HCT116 (cell line): ENCODE results near the gene CYTIP. TPM values are rescaled to one million over a fixed set of nuclear protein-coding genes. Genes with fewer than 3 reads are reported as not detected.

Experiments used
- ATAC-seq: fragments of 200-7000 bp; cut with Tn5 transposase; 2 replicates; pipeline ENCODE4 v1.9.1; 2020; ENCODE audit warnings: mild to moderate bottlenecking, moderate library complexity
- BruUV-seq: library from RNA; stranded (reverse); fragments of 400-500 nt; replicated peaks from 2 replicates; lab custom pipeline; 2021; lab: Mats Ljungman, UMichigan
- CTCF ChIA-PET: fragments of 300-600 bp; sonication (Branson Sonifier 250); formaldehyde crosslinking; loops from one replicate; lab custom pipeline; 2021; ENCODE audit warnings: antibody characterized with exemption; lab: Charles Lee
- POLR2A ChIA-PET: fragments of 300-600, 350-600 bp; sonication (Branson Sonifier 250); formaldehyde crosslinking; loops from one replicate; lab custom pipeline; 2021; ENCODE audit warnings: antibody characterized with exemption; lab: Charles Lee
- RAD21 ChIA-PET, 2 experiments: fragments of 300-600 bp; sonication (Branson Sonifier 250); formaldehyde crosslinking; loops; one replicate each; lab custom pipeline; 2023; ENCODE audit warnings: low total read pairs in 2 of 2; ENCODE audit not compliant: uncharacterized antibody in 2 of 2, unreplicated experiment in 2 of 2, low non-redundant PET in 1 of 2; lab: Charles Lee
- DNase-seq: peaks from one replicate; pipeline ENCODE4 v3.0.0-alpha.2; 2010; ENCODE audit warnings: low read depth, low spot score
- H2AFZ ChIP-seq: fragments of 200-600 bp; shearing (Covaris generic), sonication (generic); 2 replicates; pipeline ENCODE4 v1.6.1; 2017; ENCODE audit warnings: low read depth, mixed run types, mixed read lengths, antibody characterized with exemption, low read length; ENCODE audit not compliant: poor library complexity, severe bottlenecking
- H3K27ac ChIP-seq: 2 replicates; pipeline ENCODE4 v1.5.1; 2012; ENCODE audit warnings: low read depth, low read length
- H3K27me3 ChIP-seq: fragments of 200-600 bp; sonication (generic); 2 replicates; pipeline ENCODE4 v1.6.1; 2016; ENCODE audit warnings: mixed run types, low read length, mixed read lengths; ENCODE audit not compliant: insufficient read depth
- H3K36me3 ChIP-seq, 2 experiments: fragments of 200-500 bp in 1 of 2; fragments of 200-600 bp in 1 of 2; sonication (Bioruptor generic) in 1 of 2; sonication (generic) in 1 of 2; 2 replicates each; pipeline versions ENCODE4 v1.5.1 to v1.6.1; 2014 to 2016; ENCODE audit warnings: low read length in 2 of 2, inconsistent platforms in 1 of 2, mixed read lengths in 1 of 2, mixed run types in 1 of 2; ENCODE audit not compliant: insufficient read depth in 2 of 2, control insufficient read depth in 1 of 2
- H3K4me1 ChIP-seq, 2 experiments: fragments of 200-600 bp in 1 of 2; sonication (generic) in 1 of 2; 2 replicates each; pipeline versions ENCODE4 v1.5.1 to v1.6.1; 2012 to 2017; ENCODE audit warnings: low read length in 2 of 2, inconsistent platforms in 1 of 2, mild to moderate bottlenecking in 1 of 2, mixed read lengths in 1 of 2, mixed run types in 1 of 2, moderate library complexity in 1 of 2; ENCODE audit not compliant: insufficient read depth in 2 of 2, control insufficient read depth in 1 of 2
- H3K4me2 ChIP-seq: fragments of 200-600 bp; sonication (generic); 2 replicates; pipeline ENCODE4 v1.6.1; 2017; ENCODE audit warnings: mixed run types, low read length, mixed read lengths
- H3K4me3 ChIP-seq, 2 experiments: fragments of 200-600 bp in 1 of 2; sonication (generic) in 1 of 2; replicated peaks in 1 of 2; 2 replicates each; pipeline ENCODE4 v1.5.1; 2011 to 2016; ENCODE audit warnings: low read length in 2 of 2, control low read depth in 1 of 2, low read depth in 1 of 2, mild to moderate bottlenecking in 1 of 2, mixed read lengths in 1 of 2, mixed run types in 1 of 2
- H3K79me2 ChIP-seq: fragments of 200-600 bp; sonication (generic); 2 replicates; pipeline ENCODE4 v1.6.1; 2017; ENCODE audit warnings: mild to moderate bottlenecking, mixed run types, low read length, moderate library complexity, mixed read lengths; ENCODE audit not compliant: insufficient read depth
- H3K9ac ChIP-seq: fragments of 200-600 bp; sonication (generic); 2 replicates; pipeline ENCODE4 v1.6.1; 2016; ENCODE audit warnings: low read length, mixed read lengths
- H3K9me2 ChIP-seq: fragments of 200-600 bp; sonication (generic), shearing (Covaris generic); 2 replicates; pipeline ENCODE4 v1.6.1; 2017; ENCODE audit warnings: mixed run types, mild to moderate bottlenecking, moderate library complexity; ENCODE audit not compliant: insufficient read depth
- H3K9me3 ChIP-seq, 2 experiments: fragments of 200-500 bp in 1 of 2; fragments of 200-600 bp in 1 of 2; sonication (Bioruptor generic) in 1 of 2; sonication (generic) in 1 of 2; 2 replicates each; pipeline ENCODE4 v1.6.1; 2014 to 2017; ENCODE audit warnings: low read length in 2 of 2, mixed read lengths in 2 of 2, inconsistent platforms in 1 of 2, low read depth in 1 of 2, mild to moderate bottlenecking in 1 of 2, mixed run types in 1 of 2, moderate library complexity in 1 of 2; ENCODE audit not compliant: control insufficient read depth in 1 of 2, insufficient read depth in 1 of 2
- H4K20me1 ChIP-seq: fragments of 200-600 bp; sonication (generic), shearing (Covaris generic); 2 replicates; pipeline ENCODE4 v1.6.1; 2017; ENCODE audit warnings: mixed run types, mild to moderate bottlenecking, moderate library complexity; ENCODE audit not compliant: insufficient read depth
- CBX3 ChIP-seq: IDR thresholded peaks from 2 replicates; pipeline ENCODE4 v1.6.1; 2012; ENCODE audit warnings: low read depth
- EZH2phosphoT487 ChIP-seq: fragments of 200-600 bp; IDR thresholded peaks from 2 replicates; pipeline ENCODE4 v1.6.1; 2018; ENCODE audit warnings: antibody characterized with exemption, borderline replicate concordance
- FOSL1 ChIP-seq: IDR thresholded peaks from 2 replicates; pipeline ENCODE4 v1.6.1; 2012; ENCODE audit warnings: low read depth
- POLR2A ChIP-seq: IDR thresholded peaks from 2 replicates; pipeline ENCODE4 v1.7.0; 2011; ENCODE audit warnings: borderline replicate concordance; ENCODE audit not compliant: insufficient read depth, insufficient read length; ENCODE audit errors: extremely low read depth
- POLR2AphosphoS5 ChIP-seq: IDR thresholded peaks from 2 replicates; pipeline ENCODE4 v1.6.1; 2011; ENCODE audit warnings: mild to moderate bottlenecking, low read depth, low read length, moderate library complexity
- RAD21 ChIP-seq: IDR thresholded peaks from 2 replicates; pipeline ENCODE4 v1.6.1; 2012; ENCODE audit warnings: low read depth, mild to moderate bottlenecking
- SIN3A ChIP-seq: IDR thresholded peaks from 2 replicates; pipeline ENCODE4 v1.6.1; 2012; ENCODE audit warnings: low read depth
- TCF7L2 ChIP-seq: IDR thresholded peaks from 2 replicates; pipeline ENCODE4 v1.7.0; 2011; ENCODE audit warnings: borderline replicate concordance, inconsistent platforms; ENCODE audit not compliant: insufficient read depth, insufficient read length; ENCODE audit errors: extremely low read depth
- ZFX ChIP-seq: fragments of 450-650 bp; IDR thresholded peaks from 2 replicates; pipeline ENCODE4 v1.6.1; 2017
- intact Hi-C: fragments of 100-400 bp; cut with micrococcal nuclease; formaldehyde crosslinking; loops from 2 replicates; pipeline ENCODE4 v1.10.0; 2022
- total RNA-seq: library from RNA; stranded (reverse); gene quantifications from one replicate; pipeline ENCODE4 v1.2.1, GENCODE V29; 2021; ENCODE audit not compliant: unreplicated experiment

Gene CYTIP
- total RNA-seq, 1 experiment from 2014 or later = 0.64 TPM

DNA sequence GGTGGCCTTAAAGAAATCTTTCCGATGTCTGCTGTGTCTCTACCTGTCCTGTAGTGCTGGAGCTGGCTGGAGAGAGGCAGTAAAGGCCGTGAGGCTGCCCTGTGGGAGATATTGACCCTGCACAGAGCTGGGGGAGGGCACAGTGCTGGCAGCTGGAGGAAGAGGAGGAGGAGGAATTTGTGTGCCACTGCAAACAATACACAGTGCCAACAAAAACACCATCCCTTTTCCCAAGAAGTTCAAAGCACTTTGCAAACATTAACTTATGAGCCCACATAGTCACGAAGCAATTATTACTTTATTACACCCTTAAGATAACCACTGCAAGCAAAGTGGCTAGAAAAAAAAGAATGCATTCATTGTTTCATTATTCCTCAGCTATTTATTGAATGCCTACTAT is 45.0 kb upstream of the CYTIP start:
- no peaks in the 10 kb centered on the region for H4K20me1 ChIP-seq
- RAD21 ChIA-PET = no interaction called here
- ATAC-seq (peak; percentile 61), DNase-seq (no peak)
- no peak overlapping the region for H2AFZ ChIP-seq
- intact Hi-C loops = no loop called here
- no TSS peak for BruUV-seq
- no peaks in the 10 kb centered on the region for H3K36me3 ChIP-seq
- H3K9me2 ChIP-seq = no peaks in the 10 kb centered on the region
- H3K27ac ChIP-seq = no peak overlapping the region
- no peak overlapping the region for H3K4me2 ChIP-seq
- POLR2A ChIA-PET = no interaction called here
- no peaks in the 10 kb centered on the region for H3K79me2 ChIP-seq
- no peaks in the 10 kb centered on the region for H3K9me3 ChIP-seq
- H3K4me3 ChIP-seq = no peak overlapping the region
- peaks cover 0 to 5% of the 10 kb centered on the region in 2 experiments; a peak in 1 of 4 replicates for H3K4me1 ChIP-seq
- CTCF ChIA-PET = interaction anchor here (1.4 to 1.8 kb wide), 2 partner anchors 8 to 522 kb away, joined by 4 to 6 read pairs; no protein-coding TSS in a partner anchor
- H3K27me3 ChIP-seq = no peaks in the 10 kb centered on the region
- H3K9ac ChIP-seq = no peak overlapping the region
- TF ChIP-seq SIN3A (no peak), POLR2A (no peak), RAD21 (no peak)

DNA sequence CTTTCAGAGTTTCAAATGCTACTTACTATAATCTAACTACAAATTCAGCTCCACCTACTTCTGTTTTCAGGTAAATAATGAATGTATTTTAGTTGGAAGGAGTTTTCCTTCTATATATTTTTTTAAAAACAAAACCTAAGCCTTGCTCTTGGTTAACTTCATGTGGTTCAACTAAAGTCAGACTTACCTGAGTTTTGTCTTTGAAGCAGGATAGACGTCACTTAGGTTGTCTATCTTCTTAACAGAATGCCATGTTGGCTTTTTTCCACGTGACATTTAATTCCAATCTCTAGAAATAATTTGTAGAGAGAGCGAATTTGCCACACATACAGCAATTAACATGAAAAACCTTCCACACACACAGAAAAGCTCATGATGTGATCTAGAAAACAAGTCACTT is 43.9 kb upstream of the CYTIP start:
- no peak for ATAC-seq
- Histone ChIP-seq H3K27me3 (no peaks in the 10 kb centered on the region), H2AFZ (no peak overlapping the region), H3K36me3 (no peaks in the 10 kb centered on the region), H3K27ac (no peak overlapping the region), H3K4me1 (peaks cover 0 to 5% of the 10 kb centered on the region in 2 experiments; a peak in 1 of 4 replicates), H4K20me1 (no peaks in the 10 kb centered on the region), H3K9me2 (no peaks in the 10 kb centered on the region), H3K79me2 (no peaks in the 10 kb centered on the region), H3K9ac (no peak overlapping the region), H3K4me3 (no peak overlapping the region), H3K4me2 (no peak overlapping the region), H3K9me3 (no peaks in the 10 kb centered on the region)
- intact Hi-C loops = no loop called here
- ChIA-PET RAD21 (no interaction called here), CTCF (interaction anchor here (1.0 to 2.3 kb wide), 3 partner anchors 10 to 537 kb away, joined by 3 to 6 read pairs (median 6); no protein-coding TSS in a partner anchor), POLR2A (no interaction called here)
- no peak for DNase-seq
- TF ChIP-seq RAD21 (no peak), TCF7L2 (no peak), FOSL1 (no peak), CBX3 (no peak), POLR2AphosphoS5 (no peak), EZH2phosphoT487 (no peak), ZFX (no peak)
- BruUV-seq = no TSS peak
